Measurements from ENCODE around the gene CDH12.
"Not testable (repeated sequence)": the region's sequence is repeated elsewhere in the genome, so short reads cannot be mapped to it uniquely, and the experiment has no call there.

CDH12 gene

GRCh38 chr5:22572941-22573340 lies 280.2 kb downstream of the CDH12 start:
- FAIRE-seq: no peak
- TF ChIP-seq SPI1 (IDR thresholded peaks at IDR 0.05; ENCODE audit: low read depth, low read length) (no peak), POU2F2 (IDR thresholded peaks at IDR 0.05; ENCODE audit: low read depth, low read length) (no peak)
- no peak for DNase-seq (ENCODE audit: insufficient read length, low spot score)

- no peak for TF ChIP-seq PAX5 (IDR thresholded peaks at IDR 0.05; ENCODE audit: insufficient read depth, low read length, severe bottlenecking)
- no peak for FAIRE-seq
- no peak for DNase-seq (ENCODE audit: insufficient read length, low spot score)
Observed at GRCh38 chr5:22567983-22568382, 285.2 kb downstream of the CDH12 start.

GRCh38 chr5:22560147-22560546 lies 293.0 kb downstream of the CDH12 start:
- TF ChIP-seq TAF1 (IDR thresholded peaks at IDR 0.05; ENCODE audit: low read depth, low read length) (no peak), PAX5 (IDR thresholded peaks at IDR 0.05; ENCODE audit: insufficient read depth, low read length, severe bottlenecking) (no peak), POU2F2 (IDR thresholded peaks at IDR 0.05; ENCODE audit: low read depth, low read length) (no peak), POLR2A (IDR thresholded peaks at IDR 0.05; ENCODE audit: low read depth, low read length) (no peak), POLR2AphosphoS5 (IDR thresholded peaks at IDR 0.05; ENCODE audit: low read depth, low read length) (no peak)
- no peak for FAIRE-seq
- DNase-seq (ENCODE audit: insufficient read length, low spot score): no peak

- TF ChIP-seq PAX5 (IDR thresholded peaks at IDR 0.05; ENCODE audit: insufficient read depth, low read length, severe bottlenecking) (no peak), TAF1 (IDR thresholded peaks at IDR 0.05; ENCODE audit: low read depth, low read length) (no peak)
- FAIRE-seq (no peak), DNase-seq (ENCODE audit: insufficient read length, low spot score) (no peak)
Observed at GRCh38 chr5:22557251-22557650, 295.9 kb downstream of the CDH12 start.

- FAIRE-seq (no peak), DNase-seq (ENCODE audit: insufficient read length, low spot score) (no peak)
- TF ChIP-seq POLR2AphosphoS5 (IDR thresholded peaks at IDR 0.05; ENCODE audit: low read depth, low read length): no peak
- no peak for TF ChIP-seq POLR2A (IDR thresholded peaks at IDR 0.05; ENCODE audit: low read depth, low read length)
- no peak for TF ChIP-seq SPI1 (IDR thresholded peaks at IDR 0.05; ENCODE audit: low read depth, low read length)
- TF ChIP-seq TAF1 (IDR thresholded peaks at IDR 0.05; ENCODE audit: low read depth, low read length): no peak
- no peak for TF ChIP-seq POU2F2 (IDR thresholded peaks at IDR 0.05; ENCODE audit: low read depth, low read length)
- no peak for TF ChIP-seq PAX5 (IDR thresholded peaks at IDR 0.05; ENCODE audit: insufficient read depth, low read length, severe bottlenecking)
Observed at GRCh38 chr5:22554475-22554874, 298.7 kb downstream of the CDH12 start.

GRCh38 chr5:22549876-22550671 lies 303.1 kb downstream of the CDH12 start:
- peak; percentile 32; the same call in 1 of the 2 replicates for TF ChIP-seq SPI1 (IDR thresholded peaks at IDR 0.05; ENCODE audit: low read depth, low read length)
- no peak for TF ChIP-seq POLR2A (IDR thresholded peaks at IDR 0.05; ENCODE audit: low read depth, low read length)
- DNase-seq (ENCODE audit: insufficient read length, low spot score) (no peak), FAIRE-seq (no peak)

GRCh38 chr5:22542340-22542739 lies 310.8 kb downstream of the CDH12 start:
- no peak for DNase-seq (ENCODE audit: insufficient read length, low spot score)
- no peak for TF ChIP-seq TAF1 (IDR thresholded peaks at IDR 0.05; ENCODE audit: low read depth, low read length)
- TF ChIP-seq PAX5 (IDR thresholded peaks at IDR 0.05; ENCODE audit: insufficient read depth, low read length, severe bottlenecking): no peak
- no peak for FAIRE-seq

GRCh38 chr5:22541037-22541436 lies 312.1 kb downstream of the CDH12 start:
- no peak for TF ChIP-seq SPI1 (IDR thresholded peaks at IDR 0.05; ENCODE audit: low read depth, low read length)
- TF ChIP-seq PAX5 (IDR thresholded peaks at IDR 0.05; ENCODE audit: insufficient read depth, low read length, severe bottlenecking): no peak
- TF ChIP-seq POLR2AphosphoS5 (IDR thresholded peaks at IDR 0.05; ENCODE audit: low read depth, low read length): no peak
- TF ChIP-seq TAF1 (IDR thresholded peaks at IDR 0.05; ENCODE audit: low read depth, low read length): no peak
- TF ChIP-seq POLR2A (IDR thresholded peaks at IDR 0.05; ENCODE audit: low read depth, low read length): no peak
- no peak for TF ChIP-seq POU2F2 (IDR thresholded peaks at IDR 0.05; ENCODE audit: low read depth, low read length)
- DNase-seq (ENCODE audit: insufficient read length, low spot score): no peak
- no peak for FAIRE-seq

GRCh38 chr5:22539762-22540161 lies 313.4 kb downstream of the CDH12 start:
- DNase-seq (ENCODE audit: insufficient read length, low spot score) (no peak), FAIRE-seq (no peak)
- TF ChIP-seq POLR2AphosphoS5 (IDR thresholded peaks at IDR 0.05; ENCODE audit: low read depth, low read length) (no peak), SPI1 (IDR thresholded peaks at IDR 0.05; ENCODE audit: low read depth, low read length) (no peak), POLR2A (IDR thresholded peaks at IDR 0.05; ENCODE audit: low read depth, low read length) (no peak), PAX5 (IDR thresholded peaks at IDR 0.05; ENCODE audit: insufficient read depth, low read length, severe bottlenecking) (no peak), TAF1 (IDR thresholded peaks at IDR 0.05; ENCODE audit: low read depth, low read length) (no peak)

- TF ChIP-seq TAF1 (IDR thresholded peaks at IDR 0.05; ENCODE audit: low read depth, low read length): no peak
- no peak for TF ChIP-seq POLR2AphosphoS5 (IDR thresholded peaks at IDR 0.05; ENCODE audit: low read depth, low read length)
- TF ChIP-seq POLR2A (IDR thresholded peaks at IDR 0.05; ENCODE audit: low read depth, low read length): no peak
- TF ChIP-seq SPI1 (IDR thresholded peaks at IDR 0.05; ENCODE audit: low read depth, low read length): no peak
- no peak for TF ChIP-seq PAX5 (IDR thresholded peaks at IDR 0.05; ENCODE audit: insufficient read depth, low read length, severe bottlenecking)
- DNase-seq (ENCODE audit: insufficient read length, low spot score): no peak
- no peak for FAIRE-seq
Observed at GRCh38 chr5:22531986-22532385, 321.2 kb downstream of the CDH12 start.

- DNase-seq (ENCODE audit: insufficient read length, low spot score): no peak
- no peak for FAIRE-seq
- TF ChIP-seq POLR2AphosphoS5 (IDR thresholded peaks at IDR 0.05; ENCODE audit: low read depth, low read length) (no peak), TAF1 (IDR thresholded peaks at IDR 0.05; ENCODE audit: low read depth, low read length) (no peak), POU2F2 (IDR thresholded peaks at IDR 0.05; ENCODE audit: low read depth, low read length) (no peak), POLR2A (IDR thresholded peaks at IDR 0.05; ENCODE audit: low read depth, low read length) (no peak), SPI1 (IDR thresholded peaks at IDR 0.05; ENCODE audit: low read depth, low read length) (no peak), PAX5 (IDR thresholded peaks at IDR 0.05; ENCODE audit: insufficient read depth, low read length, severe bottlenecking) (no peak)
Observed at GRCh38 chr5:22521521-22521920, 331.6 kb downstream of the CDH12 start.

- not testable (repeated sequence) for FAIRE-seq; DNase-seq (ENCODE audit: insufficient read length, low spot score)
Observed at GRCh38 chr5:22516497-22516896, 336.6 kb downstream of the CDH12 start.

Measured in GM12891 (cell line).